ENCODE measurements around the gene HACL1.

DNA sequence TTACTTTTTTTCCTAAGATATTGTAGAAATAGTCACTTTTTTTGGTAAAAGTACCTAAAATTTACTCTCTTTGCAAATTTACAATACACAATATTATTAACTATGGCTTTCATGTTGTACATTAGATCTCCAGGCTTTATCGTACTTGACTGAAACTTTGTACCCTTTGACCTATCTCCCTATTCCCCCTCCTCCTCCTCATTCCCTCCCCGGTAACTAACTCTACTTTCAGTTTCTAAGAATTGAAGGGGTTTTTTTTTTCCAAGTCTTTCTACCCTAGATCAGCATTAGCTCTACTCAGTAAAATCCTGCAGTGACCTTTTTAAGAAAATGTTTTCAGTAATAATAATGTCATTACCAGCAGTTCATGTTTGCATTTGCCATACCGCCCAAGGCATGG lies 10.1 kb downstream of the HACL1 start:
- TF ChIP-seq POLR2AphosphoS5 (IDR thresholded peaks at IDR 0.05; ENCODE audit: low read depth, low read length): no peak
- no peak for TF ChIP-seq POLR2A (IDR thresholded peaks at IDR 0.05; ENCODE audit: low read depth, low read length)
- no peak for TF ChIP-seq TAF1 (IDR thresholded peaks at IDR 0.05; ENCODE audit: low read depth, low read length)

Measured in GM12891 (cell line).